Left renal pelvis (tissue), 4 donors: ENCODE measurements around the gene HOXD11. TPM values are rescaled to one million over a fixed set of nuclear protein-coding genes. Genes with fewer than 3 reads are reported as not detected.

Source experiments
- DNase-seq, 4 donors: peaks; one replicate each; pipeline ENCODE4 v3.0.0-alpha.2; 2013; ENCODE audit warnings: low read depth in 4 of 4, low spot score in 3 of 4
- polyA plus RNA-seq, 4 donors: library from polyadenylated mRNA; unstranded; fragments of 120-200 nt; gene quantifications; one replicate each; pipeline ENCODE4 v1.2.1, GENCODE V29; 2013; ENCODE audit not compliant: insufficient read length in 4 of 4

Gene HOXD11
- polyA plus RNA-seq, 4 donors = 45.8 to 76.0 (median 63.4) TPM

DNA sequence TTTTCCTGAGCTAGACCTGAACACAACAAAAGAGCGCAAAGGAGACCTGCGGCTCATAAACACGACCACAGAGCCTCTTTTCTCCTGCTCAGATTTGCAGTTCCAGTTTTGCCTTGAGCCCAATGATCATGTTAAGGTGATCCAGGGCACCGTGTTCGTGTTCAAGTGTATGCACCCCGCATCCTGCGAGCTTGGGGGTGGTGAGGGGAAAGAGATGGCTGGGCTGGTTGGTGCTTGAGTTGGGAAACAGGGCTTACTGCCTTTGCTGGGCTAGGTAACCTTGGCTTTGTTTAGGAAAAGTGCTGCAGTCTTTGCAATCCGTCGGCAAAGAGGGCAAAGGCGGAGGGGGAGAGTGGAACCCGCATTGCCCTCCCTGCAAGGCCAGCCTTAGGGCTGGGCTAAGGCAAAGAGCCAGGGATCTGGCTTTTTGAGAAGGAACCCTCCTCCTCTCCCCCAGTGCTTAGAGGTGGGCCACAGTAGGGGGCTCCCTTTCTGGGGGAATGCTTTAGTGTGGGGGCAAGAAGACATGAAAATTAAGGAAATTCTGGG is 10.8 kb downstream of the HOXD11 start:
- DNase-seq = no peak

- no peak for DNase-seq
These were observed 11.7 kb downstream of the HOXD11 start for GRCh38 chr2:176118601-176119339.

GRCh38 chr2:176120364-176121189 is 13.5 kb downstream of the HOXD11 start:
- no peak for DNase-seq

DNA sequence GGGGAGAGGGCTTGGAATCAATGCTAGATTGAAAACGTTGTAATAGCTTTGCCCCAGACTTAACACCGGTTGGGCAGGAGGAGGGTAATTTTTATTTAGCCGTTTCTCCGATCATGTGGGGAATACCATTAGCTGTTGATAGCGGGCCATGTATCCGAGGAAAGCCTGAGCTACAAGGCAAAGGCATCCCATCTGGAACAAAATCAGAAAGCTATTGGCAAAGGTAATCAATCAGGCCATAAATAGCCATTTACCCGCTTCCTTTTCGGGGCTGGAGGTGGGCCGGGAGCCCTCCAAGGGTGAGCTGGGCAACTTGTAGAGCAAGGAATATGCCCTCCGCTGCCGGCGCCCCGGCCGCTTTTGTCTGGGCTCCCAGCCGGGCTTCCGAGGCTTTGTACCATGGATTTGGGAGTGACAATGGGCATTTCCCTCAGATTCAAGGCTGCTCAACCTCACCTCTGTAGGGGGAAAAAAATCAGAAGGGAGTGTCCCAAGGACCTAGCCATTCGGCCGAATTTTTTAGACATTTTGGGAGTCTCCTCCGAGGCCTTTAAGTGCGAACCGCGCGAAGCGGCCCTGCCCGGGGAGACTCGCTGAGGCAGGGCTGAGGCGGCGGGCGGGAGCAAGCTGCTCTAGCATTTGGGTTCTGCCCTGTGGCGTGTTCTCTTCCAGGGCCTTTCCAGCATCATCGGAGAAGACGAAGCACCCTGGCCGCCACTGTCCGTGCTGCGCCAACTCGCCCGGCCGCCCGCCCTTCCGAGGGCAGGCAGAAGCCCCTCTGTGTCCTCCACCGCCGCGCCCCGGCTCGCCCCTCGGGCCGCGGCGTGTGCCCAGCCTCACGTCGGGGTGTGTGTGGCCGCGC is 14.3 kb downstream of the HOXD11 start:
- DNase-seq = no peak

DNA sequence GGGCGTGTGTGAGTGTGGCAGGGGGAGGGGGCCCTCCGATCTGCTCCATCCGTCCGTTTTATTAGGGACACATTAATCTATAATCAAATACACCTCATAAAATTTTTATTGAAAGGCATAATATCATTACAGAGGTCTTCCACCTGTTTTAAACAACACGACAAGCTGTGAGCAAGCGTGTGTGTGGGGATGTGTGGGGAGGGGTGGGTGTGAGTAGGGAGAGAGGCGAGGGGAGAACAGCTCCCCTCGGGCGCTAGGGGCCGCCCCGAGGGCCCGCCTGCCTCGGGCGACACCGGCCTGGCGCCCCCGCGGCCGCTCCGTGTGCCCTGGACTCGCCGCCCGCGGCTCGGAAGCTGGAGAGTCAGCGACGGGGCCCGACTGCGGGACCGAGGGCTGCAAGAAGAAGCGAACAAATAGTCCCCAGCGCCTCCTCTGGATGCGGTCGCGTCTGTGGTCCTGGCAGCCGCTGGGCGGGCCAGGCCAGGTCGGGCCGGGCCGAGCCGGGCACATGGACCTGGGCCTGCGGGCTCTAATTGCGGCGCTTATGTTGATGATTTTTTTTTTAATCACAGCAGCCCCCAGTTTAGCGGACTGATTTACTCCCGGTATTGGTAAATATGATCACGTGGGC is 15.1 kb downstream of the HOXD11 start:
- no peak for DNase-seq

GRCh38 chr2:176122683-176123410 is 15.8 kb downstream of the HOXD11 start, which contains the start of gene HOXD9:
HOXD9 (plus strand) TSS chr2:176122719; CDS start chr2:176122769, 50 bp downstream.
- no peak for DNase-seq

GRCh38 chr2:176123411-176124109 is 16.5 kb downstream of the HOXD11 start:
- no peak for DNase-seq

DNA sequence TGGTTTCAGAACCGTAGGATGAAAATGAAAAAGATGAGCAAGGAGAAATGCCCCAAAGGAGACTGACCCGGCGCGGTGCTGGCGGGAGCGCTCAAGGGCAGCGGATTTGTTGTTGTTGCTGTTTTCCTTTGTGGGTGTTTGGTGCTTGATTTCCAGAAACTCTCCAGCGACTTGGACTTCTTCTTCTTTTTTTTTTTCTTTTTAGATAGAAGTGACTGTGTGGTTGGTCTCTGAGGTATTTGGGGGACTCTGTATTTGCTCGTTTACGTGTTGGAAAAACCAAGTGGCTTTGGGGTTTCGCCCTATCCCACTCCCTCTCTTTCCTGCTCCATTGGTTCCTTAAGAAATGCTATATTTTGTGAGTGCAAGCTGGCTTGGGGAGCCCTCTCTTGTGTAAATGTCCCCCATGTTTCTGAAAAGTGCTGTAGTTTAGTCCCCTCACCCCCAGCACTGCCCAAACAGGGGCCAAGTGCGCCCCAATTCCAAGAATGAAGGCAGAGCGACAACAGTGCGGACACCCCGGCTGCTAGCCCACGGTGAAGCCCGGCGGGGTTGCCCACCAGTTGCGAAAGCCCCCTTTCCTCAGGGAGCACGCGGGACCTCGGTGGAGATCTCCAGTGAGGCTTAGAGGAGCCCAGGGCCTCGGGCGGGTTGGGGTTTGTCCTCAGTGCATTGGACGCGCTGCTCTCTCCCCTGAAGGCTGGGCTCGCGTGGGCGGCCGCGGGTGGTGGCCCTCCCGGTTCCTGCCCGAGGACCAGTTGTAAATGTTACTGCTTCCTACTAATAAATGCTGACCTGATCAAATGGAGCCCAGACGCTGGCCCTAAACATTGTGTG is 17.2 kb downstream of the HOXD11 start:
- DNase-seq = no peak

GRCh38 chr2:176124947-176125771 is 18.1 kb downstream of the HOXD11 start:
- no peak for DNase-seq

DNA sequence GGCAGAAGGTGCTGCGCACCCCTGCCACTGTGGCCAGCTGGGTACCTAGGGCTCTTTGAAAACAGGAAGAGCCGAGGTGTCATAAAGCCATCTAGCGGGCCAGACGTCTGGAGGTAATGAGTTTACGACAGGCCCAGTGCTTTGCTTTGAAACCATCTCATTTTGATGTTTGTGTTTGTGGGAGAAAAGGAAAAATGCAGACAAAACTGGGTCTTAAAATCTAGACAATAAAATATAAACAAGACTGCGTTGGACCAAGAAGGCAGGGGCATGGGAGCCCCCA is 18.6 kb downstream of the HOXD11 start:
- DNase-seq = no peak

DNA sequence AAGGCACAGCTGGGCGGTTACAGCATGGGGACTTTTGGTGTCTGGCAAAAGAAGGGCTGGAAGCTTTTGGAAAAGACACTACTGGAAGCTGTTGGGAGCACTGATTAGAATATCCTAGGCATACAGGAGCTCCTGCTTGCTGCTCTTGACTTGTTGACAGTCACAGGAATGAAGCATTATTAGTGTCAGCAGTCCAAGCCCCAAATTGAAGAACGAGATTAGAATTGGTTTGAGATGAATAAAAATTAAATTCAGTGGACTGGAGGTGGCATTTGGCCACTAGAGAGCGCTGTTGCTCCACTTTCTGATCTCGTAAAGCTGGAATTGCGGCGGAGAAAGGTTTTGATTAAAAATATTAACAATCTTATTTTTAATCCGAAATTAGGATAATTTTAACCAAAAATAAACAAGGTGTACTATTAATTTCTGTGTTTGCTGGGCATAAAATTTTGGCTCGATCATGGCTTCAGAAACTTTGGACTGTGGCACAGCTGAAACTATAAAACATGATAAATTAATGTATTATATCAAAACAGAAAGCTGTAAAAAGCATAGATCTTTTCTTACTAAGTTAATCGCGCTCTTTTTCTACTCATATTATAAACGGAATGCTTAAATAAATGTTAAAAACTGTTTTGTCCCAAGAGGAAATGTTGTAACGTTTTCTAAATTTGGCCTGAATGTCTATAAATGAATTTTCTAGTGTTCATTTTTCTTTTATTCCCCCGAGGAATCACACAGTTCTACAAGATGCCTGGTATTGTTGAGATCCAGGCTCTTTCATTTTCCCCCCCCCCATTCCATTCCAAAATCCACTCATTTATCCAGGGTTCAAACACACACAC is 20.1 kb downstream of the HOXD11 start:
- no peak for DNase-seq

GRCh38 chr2:176127774-176128072 is 20.6 kb downstream of the HOXD11 start:
- no peak for DNase-seq

DNA sequence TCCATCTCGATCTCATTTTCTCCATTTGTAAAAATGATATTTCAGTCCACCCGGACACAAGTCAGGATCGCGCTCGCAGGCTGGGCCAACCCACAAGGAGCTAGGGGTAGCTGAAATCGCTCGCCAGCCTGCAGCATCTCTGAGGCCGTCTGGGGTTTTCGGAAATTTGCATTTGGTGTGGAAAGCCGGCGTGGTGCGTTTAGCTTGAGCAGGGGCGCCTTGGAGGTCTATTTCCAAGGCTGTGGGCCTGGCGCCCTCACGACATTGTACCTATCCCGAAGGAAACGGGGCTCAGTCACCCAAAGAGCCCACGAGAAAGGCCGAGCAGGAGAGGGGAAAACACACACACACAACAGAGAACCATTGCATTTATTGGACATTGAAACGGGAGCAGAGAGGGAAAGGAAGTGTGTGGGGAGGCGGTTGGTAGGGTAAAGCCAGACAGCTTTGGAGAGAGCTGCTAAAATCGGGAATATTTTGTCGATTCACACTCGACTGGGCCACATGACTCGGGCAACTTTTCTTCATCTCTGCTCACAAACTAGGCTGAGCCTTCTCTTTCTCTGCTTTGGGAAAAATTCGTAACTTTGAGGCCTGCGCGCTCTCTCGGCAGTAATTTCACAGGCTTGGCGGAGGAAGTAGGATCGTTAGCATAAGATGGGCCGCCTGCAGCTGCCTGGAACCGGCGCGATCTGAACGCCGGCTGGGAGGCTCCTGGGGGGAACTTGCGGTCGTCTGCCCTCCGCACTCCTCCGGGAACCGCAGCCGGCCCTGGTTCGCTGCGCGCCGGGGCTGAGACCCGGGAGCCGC is 21.3 kb downstream of the HOXD11 start:
- DNase-seq = no peak

DNA sequence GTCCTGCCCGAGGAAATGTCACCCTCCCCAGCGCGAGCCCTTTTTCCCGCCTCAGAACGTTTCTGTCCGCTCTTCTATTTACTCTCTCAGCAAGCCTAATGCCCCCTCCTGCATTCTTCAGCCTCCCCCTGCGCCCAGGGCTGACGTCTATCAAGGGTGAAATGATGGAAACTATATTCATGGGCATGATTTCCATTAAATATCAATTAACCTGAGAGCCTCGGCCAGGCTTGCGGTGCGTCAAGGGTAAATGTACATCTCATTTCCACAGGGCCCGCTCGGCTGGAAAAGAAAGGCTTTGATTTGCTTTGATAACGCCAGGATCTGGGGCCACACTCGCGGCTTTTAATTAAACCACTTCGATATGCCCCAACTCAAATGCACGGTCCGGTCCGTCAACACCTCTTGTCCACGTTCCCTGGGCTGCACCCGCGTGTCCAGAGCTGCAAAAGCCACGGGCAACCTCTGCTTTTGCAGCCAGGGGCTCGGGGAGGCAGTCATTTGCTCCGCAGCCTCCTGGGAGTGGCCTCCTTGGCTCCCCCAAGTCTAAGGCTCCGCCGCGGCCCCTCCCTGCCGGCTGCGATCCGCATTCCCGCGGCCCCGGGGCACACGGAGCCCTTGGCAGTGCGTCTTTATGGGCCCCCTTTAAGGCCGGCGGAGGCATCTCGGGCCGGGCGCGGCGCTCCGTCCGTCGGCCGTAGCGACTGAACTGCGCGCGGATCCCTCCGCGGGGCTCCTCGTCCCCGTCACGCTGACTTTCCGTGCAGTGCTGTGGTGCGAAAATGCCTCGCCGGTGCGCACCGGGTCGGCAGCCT is 22.1 kb downstream of the HOXD11 start, which contains the start of gene HOXD8:
TSS of gene HOXD8 (plus strand) at position 724 of the 815 bp plus-strand sequence. CDS start 662 bp downstream, outside the sequence.
- no peak for DNase-seq

GRCh38 chr2:176129813-176130146 is 22.7 kb downstream of the HOXD11 start:
- no peak for DNase-seq
